ENCODE results near the gene KCNJ9. TPM values are rescaled to one million over a fixed set of nuclear protein-coding genes. Genes with fewer than 3 reads are reported as not detected.

Gene KCNJ9
- total RNA-seq, 1 donor: not detected

DNA sequence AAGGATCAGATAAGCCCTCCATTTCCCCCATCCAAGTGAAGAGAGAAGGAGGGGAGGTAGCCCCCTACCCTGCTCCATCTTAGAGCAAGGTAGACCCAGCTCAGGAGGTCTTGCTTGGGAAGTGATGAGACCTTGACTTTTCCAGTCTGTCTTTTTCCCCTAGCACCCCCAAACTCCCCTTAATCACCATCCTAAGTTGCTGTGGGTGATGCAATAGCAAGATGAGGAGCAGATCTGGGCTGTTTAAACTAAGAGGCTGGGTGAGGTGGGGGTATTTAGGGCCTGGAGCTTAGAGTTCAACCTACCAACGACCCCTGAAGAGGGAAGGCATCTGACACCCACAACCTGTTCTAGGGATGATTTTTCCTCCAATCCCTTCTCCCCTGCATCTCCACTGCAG is 36.0 kb downstream of the KCNJ9 start:
- H3K4me3 ChIP-seq (ENCODE audit: low read depth, low read length): no peak overlapping the region
- DNase-seq (ENCODE audit: low read depth): no peak
- TF ChIP-seq, protein P1, sequence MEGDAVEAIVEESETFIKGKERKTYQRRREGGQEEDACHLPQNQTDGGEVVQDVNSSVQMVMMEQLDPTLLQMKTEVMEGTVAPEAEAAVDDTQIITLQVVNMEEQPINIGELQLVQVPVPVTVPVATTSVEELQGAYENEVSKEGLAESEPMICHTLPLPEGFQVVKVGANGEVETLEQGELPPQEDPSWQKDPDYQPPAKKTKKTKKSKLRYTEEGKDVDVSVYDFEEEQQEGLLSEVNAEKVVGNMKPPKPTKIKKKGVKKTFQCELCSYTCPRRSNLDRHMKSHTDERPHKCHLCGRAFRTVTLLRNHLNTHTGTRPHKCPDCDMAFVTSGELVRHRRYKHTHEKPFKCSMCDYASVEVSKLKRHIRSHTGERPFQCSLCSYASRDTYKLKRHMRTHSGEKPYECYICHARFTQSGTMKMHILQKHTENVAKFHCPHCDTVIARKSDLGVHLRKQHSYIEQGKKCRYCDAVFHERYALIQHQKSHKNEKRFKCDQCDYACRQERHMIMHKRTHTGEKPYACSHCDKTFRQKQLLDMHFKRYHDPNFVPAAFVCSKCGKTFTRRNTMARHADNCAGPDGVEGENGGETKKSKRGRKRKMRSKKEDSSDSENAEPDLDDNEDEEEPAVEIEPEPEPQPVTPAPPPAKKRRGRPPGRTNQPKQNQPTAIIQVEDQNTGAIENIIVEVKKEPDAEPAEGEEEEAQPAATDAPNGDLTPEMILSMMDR (IDR thresholded peaks at IDR 0.05; ENCODE audit: insufficient read depth, low read depth, low read length): no peak

DNA sequence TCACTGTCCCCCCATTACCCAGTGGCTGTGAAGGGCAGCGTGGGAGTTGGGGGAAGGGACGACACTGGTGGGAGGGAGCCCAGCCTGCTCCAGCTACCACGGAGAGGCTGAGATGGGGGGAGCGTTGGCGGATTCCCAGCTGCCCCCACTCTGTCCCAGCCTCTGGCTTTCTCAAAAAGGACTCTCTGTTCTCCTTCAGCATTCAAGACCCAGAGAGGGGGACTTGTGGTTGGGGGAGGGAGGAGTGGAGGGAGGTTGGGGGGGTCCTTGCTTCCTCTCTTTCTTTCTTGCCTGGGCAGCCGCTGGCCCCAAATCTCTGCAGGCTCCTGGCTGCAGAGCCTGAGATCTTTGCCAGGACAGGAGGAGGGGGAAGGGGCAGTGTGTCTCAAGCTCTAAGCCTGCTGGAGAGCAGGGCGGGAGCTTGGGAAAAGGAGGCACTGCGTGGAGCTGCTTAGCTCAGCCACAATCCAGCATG is 36.4 kb downstream of the KCNJ9 start:
- TF ChIP-seq, protein P1 (IDR thresholded peaks at IDR 0.05; ENCODE audit: insufficient read depth, low read depth, low read length): no peak
- H3K4me3 ChIP-seq (ENCODE audit: low read depth, low read length): no peak overlapping the region
- DNase-seq (ENCODE audit: low read depth): peak; percentile 28

DNA sequence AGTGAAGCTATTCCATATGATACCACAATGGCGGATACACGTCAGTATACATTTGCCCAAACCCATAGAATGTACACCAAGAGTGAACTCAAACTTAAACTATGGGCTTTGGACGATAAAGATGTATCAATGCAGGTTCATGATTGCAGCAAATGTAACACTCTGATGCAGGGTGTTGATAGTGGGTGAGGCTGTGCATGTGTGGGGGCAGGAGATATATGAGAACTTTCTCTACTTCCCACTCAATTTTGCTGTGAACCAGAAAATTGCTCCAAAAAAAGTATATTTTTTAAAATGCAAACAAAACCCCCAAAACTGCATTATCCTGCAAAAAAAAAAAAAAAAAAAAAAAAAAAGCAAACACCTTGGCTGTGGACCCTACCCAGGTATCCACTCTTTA is 37.6 kb downstream of the KCNJ9 start:
- H3K4me3 ChIP-seq (ENCODE audit: low read depth, low read length): no peak overlapping the region
- DNase-seq (ENCODE audit: low read depth): no peak
- TF ChIP-seq, protein P1 (IDR thresholded peaks at IDR 0.05; ENCODE audit: insufficient read depth, low read depth, low read length): no peak

DNA sequence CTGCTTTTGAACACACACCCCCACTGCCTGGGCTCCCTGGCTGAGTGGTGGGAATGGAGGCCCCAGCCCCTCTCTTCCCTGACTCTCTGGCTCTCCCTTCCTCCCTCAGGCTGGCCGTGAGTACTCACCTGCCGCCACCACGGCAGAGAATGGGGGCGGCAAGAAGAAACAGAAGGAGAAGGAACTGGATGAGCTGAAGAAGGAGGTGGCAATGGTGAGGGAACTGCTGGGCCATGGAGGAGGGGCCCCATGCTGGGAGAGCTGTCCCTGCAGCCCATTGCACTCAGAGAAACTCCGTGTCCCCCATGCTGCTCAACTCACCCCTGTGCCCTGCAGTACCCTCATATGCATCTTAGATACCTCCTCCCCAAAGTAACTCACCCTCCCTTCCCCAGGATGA is 39.5 kb downstream of the KCNJ9 start:
- TF ChIP-seq, protein P1 (IDR thresholded peaks at IDR 0.05; ENCODE audit: insufficient read depth, low read depth, low read length): no peak
- no peak for DNase-seq (ENCODE audit: low read depth)
- no peak overlapping the region for H3K4me3 ChIP-seq (ENCODE audit: low read depth, low read length)

DNA sequence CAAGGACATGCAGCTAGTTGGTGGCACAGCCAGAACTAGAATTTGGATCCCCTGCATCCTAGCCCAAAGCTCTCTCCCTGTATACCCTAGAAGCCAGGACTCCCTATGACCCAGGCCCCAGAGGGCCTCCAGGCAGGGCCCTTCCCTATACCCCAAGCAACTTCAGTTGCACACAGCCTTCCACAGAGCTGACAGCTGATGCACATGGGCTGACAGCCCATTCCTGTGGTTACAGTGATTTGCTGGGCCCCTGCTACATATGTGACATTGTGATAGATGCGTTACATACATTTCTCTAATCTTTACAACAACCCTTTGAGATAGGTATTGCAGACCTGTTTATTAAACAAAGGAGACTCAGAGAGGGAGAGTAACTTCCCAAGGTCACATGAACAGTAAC is 40.0 kb downstream of the KCNJ9 start:
- no peak for DNase-seq (ENCODE audit: low read depth)
- TF ChIP-seq, protein P1 (IDR thresholded peaks at IDR 0.05; ENCODE audit: insufficient read depth, low read depth, low read length): no peak
- no peak overlapping the region for H3K4me3 ChIP-seq (ENCODE audit: low read depth, low read length)

DNA sequence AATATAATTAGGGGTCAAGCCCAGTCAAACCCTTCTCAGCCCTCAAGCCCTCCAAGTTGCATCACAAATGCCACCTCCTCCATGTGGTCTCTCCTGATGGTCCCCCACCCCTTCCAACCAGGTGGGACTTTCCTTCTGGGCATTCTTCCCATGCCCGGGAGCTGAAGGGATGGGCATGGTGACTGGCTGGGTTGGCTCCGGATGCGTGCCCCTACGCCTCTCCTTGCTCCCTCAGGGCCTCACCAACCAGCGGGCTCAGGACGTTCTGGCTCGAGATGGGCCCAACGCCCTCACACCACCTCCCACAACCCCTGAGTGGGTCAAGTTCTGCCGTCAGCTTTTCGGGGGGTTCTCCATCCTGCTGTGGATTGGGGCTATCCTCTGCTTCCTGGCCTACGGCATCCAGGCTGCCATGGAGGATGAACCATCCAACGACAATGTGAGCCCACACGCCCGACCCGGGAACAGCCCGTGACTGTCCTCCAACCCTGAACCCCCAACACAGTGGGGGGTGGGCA is 41.7 kb downstream of the KCNJ9 start:
- TF ChIP-seq, protein P1 (IDR thresholded peaks at IDR 0.05; ENCODE audit: insufficient read depth, low read depth, low read length): no peak
- H3K4me3 ChIP-seq (ENCODE audit: low read depth, low read length): no peak overlapping the region
- no peak for DNase-seq (ENCODE audit: low read depth)

DNA sequence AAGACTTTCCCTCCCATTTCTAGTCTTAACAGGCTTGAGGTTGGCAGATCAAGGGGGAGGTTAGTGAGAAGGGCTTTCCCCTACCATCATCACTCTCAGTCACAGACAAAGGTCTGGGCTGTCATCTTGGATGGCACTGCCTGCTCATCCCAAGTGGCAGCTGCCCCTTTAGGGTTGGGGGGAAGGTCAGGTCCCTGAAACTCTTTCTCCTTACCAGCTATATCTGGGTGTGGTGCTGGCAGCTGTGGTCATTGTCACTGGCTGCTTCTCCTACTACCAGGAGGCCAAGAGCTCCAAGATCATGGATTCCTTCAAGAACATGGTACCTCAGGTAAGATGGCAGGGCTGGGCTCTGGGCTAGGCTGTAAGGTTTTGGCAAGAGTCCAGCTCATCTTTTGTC is 42.4 kb downstream of the KCNJ9 start:
- no peak for DNase-seq (ENCODE audit: low read depth)
- TF ChIP-seq, protein P1 (IDR thresholded peaks at IDR 0.05; ENCODE audit: insufficient read depth, low read depth, low read length): no peak
- H3K4me3 ChIP-seq (ENCODE audit: low read depth, low read length): no peak overlapping the region

Measured in fibroblast of villous mesenchyme (primary cell).